ENCODE data around the gene BMP6. TPM values are rescaled to one million over a fixed set of nuclear protein-coding genes. Genes with fewer than 3 reads are reported as not detected.

BMP6 gene
- total RNA-seq: 0.19 TPM
- 0.82 TPM for polyA plus RNA-seq
- long read RNA-seq, donor 1: 0 reads
- long read RNA-seq, donor 2: 0 reads
- long read RNA-seq, donor 3: 0 reads
- long read RNA-seq, donor 4: 0 reads
- long read RNA-seq, donor 5: 0 reads
- long read RNA-seq, donor 6: 0 reads
- long read RNA-seq, donor 7: 0 reads
- long read RNA-seq, donor 8: 0 reads
- long read RNA-seq, donor 9: 0 reads
- long read RNA-seq, donor 10: 0 reads

GRCh38 chr6:7725849-7726415 is at the start of gene BMP6:
TSS of gene BMP6 (plus strand) at chr6:7726099. CDS start at chr6:7726956, 857 bp downstream.
- under 1% methylated on average over 69 of the region's 69 CpGs for WGBS
- Histone ChIP-seq H3K4me1 (ENCODE audit: control insufficient read depth in 2 of 2, insufficient read depth in 2 of 2, low read length in 2 of 2) (peaks cover 0 to 26% of the 10 kb centered on the region in 2 donors), H3K27me3 (ENCODE audit: control insufficient read depth in 2 of 2, insufficient read depth in 1 of 2, low read length in 1 of 2) (peaks cover 67 to 80% of the 10 kb centered on the region in 2 donors), H3K9me3 (ENCODE audit: control insufficient read depth in 2 of 2, insufficient read depth in 1 of 2, low read length in 1 of 2) (peaks cover 0 to 5% of the 10 kb centered on the region in 2 donors), H3K36me3 (ENCODE audit: control insufficient read depth in 2 of 2, insufficient read depth in 2 of 2, low read length in 1 of 2) (no peaks in the 10 kb centered on the region), H3K27ac (ENCODE audit: low read depth in 1 of 2, low read length in 1 of 2) (no peak within 1 kb of the TSS), H3K4me3 (ENCODE audit: low read length in 2 of 2) (peak within 1 kb of the TSS; percentile 27 to 48)
- peak; percentile 19 to 82 (median 61) for DNase-seq (ENCODE audit: low read depth in 6 of 9, low spot score in 9 of 9)

- WGBS: 99% methylated on average over 5 of the region's 5 CpGs
- Histone ChIP-seq H3K9me3 (ENCODE audit: control insufficient read depth in 2 of 2, insufficient read depth in 1 of 2, low read length in 1 of 2) (no peaks in the 10 kb centered on the region), H3K27me3 (ENCODE audit: control insufficient read depth in 2 of 2, insufficient read depth in 1 of 2, low read length in 1 of 2) (peaks cover 0 to 4% of the 10 kb centered on the region in 2 donors), H3K27ac (ENCODE audit: low read depth in 1 of 2, low read length in 1 of 2) (no peak overlapping the region), H3K4me3 (ENCODE audit: low read length in 2 of 2) (no peak overlapping the region), H3K36me3 (ENCODE audit: control insufficient read depth in 2 of 2, insufficient read depth in 2 of 2, low read length in 1 of 2) (no peaks in the 10 kb centered on the region), H3K4me1 (ENCODE audit: control insufficient read depth in 2 of 2, insufficient read depth in 2 of 2, low read length in 2 of 2) (peaks cover 0 to 25% of the 10 kb centered on the region in 2 donors)
- DNase-seq (ENCODE audit: low read depth in 6 of 9, low spot score in 9 of 9): no peak
Measured at GRCh38 chr6:7677229-7677628, 48.7 kb upstream of the BMP6 start.

GRCh38 chr6:7680393-7681075 is 45.4 kb upstream of the BMP6 start:
- Histone ChIP-seq H3K27me3 (ENCODE audit: control insufficient read depth in 2 of 2, insufficient read depth in 1 of 2, low read length in 1 of 2) (no peaks in the 10 kb centered on the region), H3K27ac (ENCODE audit: low read depth in 1 of 2, low read length in 1 of 2) (no peak overlapping the region), H3K9me3 (ENCODE audit: control insufficient read depth in 2 of 2, insufficient read depth in 1 of 2, low read length in 1 of 2) (no peaks in the 10 kb centered on the region), H3K36me3 (ENCODE audit: control insufficient read depth in 2 of 2, insufficient read depth in 2 of 2, low read length in 1 of 2) (no peaks in the 10 kb centered on the region), H3K4me3 (ENCODE audit: low read length in 2 of 2) (no peak overlapping the region), H3K4me1 (ENCODE audit: control insufficient read depth in 2 of 2, insufficient read depth in 2 of 2, low read length in 2 of 2) (no peaks in the 10 kb centered on the region)
- WGBS: 94% methylated on average over 12 of the region's 12 CpGs
- no peak for DNase-seq (ENCODE audit: low read depth in 6 of 9, low spot score in 9 of 9)

- Histone ChIP-seq H3K4me3 (ENCODE audit: low read length in 2 of 2) (no peak overlapping the region), H3K9me3 (ENCODE audit: control insufficient read depth in 2 of 2, insufficient read depth in 1 of 2, low read length in 1 of 2) (no peaks in the 10 kb centered on the region), H3K4me1 (ENCODE audit: control insufficient read depth in 2 of 2, insufficient read depth in 2 of 2, low read length in 2 of 2) (no peaks in the 10 kb centered on the region), H3K36me3 (ENCODE audit: control insufficient read depth in 2 of 2, insufficient read depth in 2 of 2, low read length in 1 of 2) (no peaks in the 10 kb centered on the region), H3K27ac (ENCODE audit: low read depth in 1 of 2, low read length in 1 of 2) (no peak overlapping the region), H3K27me3 (ENCODE audit: control insufficient read depth in 2 of 2, insufficient read depth in 1 of 2, low read length in 1 of 2) (no peaks in the 10 kb centered on the region)
- DNase-seq (ENCODE audit: low read depth in 6 of 9, low spot score in 9 of 9): no peak
- WGBS: 95% methylated on average over 4 of the region's 4 CpGs
Measured at GRCh38 chr6:7681449-7681848, 44.5 kb upstream of the BMP6 start.

- DNase-seq (ENCODE audit: low read depth in 6 of 9, low spot score in 9 of 9): no peak
- H3K27me3 ChIP-seq (ENCODE audit: control insufficient read depth in 2 of 2, insufficient read depth in 1 of 2, low read length in 1 of 2): no peaks in the 10 kb centered on the region
- no peaks in the 10 kb centered on the region for H3K4me1 ChIP-seq (ENCODE audit: control insufficient read depth in 2 of 2, insufficient read depth in 2 of 2, low read length in 2 of 2)
- no peaks in the 10 kb centered on the region for H3K36me3 ChIP-seq (ENCODE audit: control insufficient read depth in 2 of 2, insufficient read depth in 2 of 2, low read length in 1 of 2)
- WGBS: 95% methylated on average over 1 of the region's 1 CpG
- no peaks in the 10 kb centered on the region for H3K9me3 ChIP-seq (ENCODE audit: control insufficient read depth in 2 of 2, insufficient read depth in 1 of 2, low read length in 1 of 2)
- no peak overlapping the region for H3K4me3 ChIP-seq (ENCODE audit: low read length in 2 of 2)
- H3K27ac ChIP-seq (ENCODE audit: low read depth in 1 of 2, low read length in 1 of 2): no peak overlapping the region
Measured at GRCh38 chr6:7684076-7684475, 41.8 kb upstream of the BMP6 start.

GRCh38 chr6:7684843-7685242 is 41.1 kb upstream of the BMP6 start:
- WGBS: 94% methylated on average over 4 of the region's 4 CpGs
- Histone ChIP-seq H3K9me3 (ENCODE audit: control insufficient read depth in 2 of 2, insufficient read depth in 1 of 2, low read length in 1 of 2) (no peaks in the 10 kb centered on the region), H3K4me3 (ENCODE audit: low read length in 2 of 2) (no peak overlapping the region), H3K4me1 (ENCODE audit: control insufficient read depth in 2 of 2, insufficient read depth in 2 of 2, low read length in 2 of 2) (no peaks in the 10 kb centered on the region), H3K36me3 (ENCODE audit: control insufficient read depth in 2 of 2, insufficient read depth in 2 of 2, low read length in 1 of 2) (no peaks in the 10 kb centered on the region), H3K27ac (ENCODE audit: low read depth in 1 of 2, low read length in 1 of 2) (no peak overlapping the region), H3K27me3 (ENCODE audit: control insufficient read depth in 2 of 2, insufficient read depth in 1 of 2, low read length in 1 of 2) (no peaks in the 10 kb centered on the region)
- no peak for DNase-seq (ENCODE audit: low read depth in 6 of 9, low spot score in 9 of 9)

- Histone ChIP-seq H3K9me3 (ENCODE audit: control insufficient read depth in 2 of 2, insufficient read depth in 1 of 2, low read length in 1 of 2) (no peaks in the 10 kb centered on the region), H3K4me1 (ENCODE audit: control insufficient read depth in 2 of 2, insufficient read depth in 2 of 2, low read length in 2 of 2) (no peaks in the 10 kb centered on the region), H3K4me3 (ENCODE audit: low read length in 2 of 2) (no peak overlapping the region), H3K27ac (ENCODE audit: low read depth in 1 of 2, low read length in 1 of 2) (no peak overlapping the region), H3K36me3 (ENCODE audit: control insufficient read depth in 2 of 2, insufficient read depth in 2 of 2, low read length in 1 of 2) (no peaks in the 10 kb centered on the region), H3K27me3 (ENCODE audit: control insufficient read depth in 2 of 2, insufficient read depth in 1 of 2, low read length in 1 of 2) (no peaks in the 10 kb centered on the region)
- 85% methylated on average over 1 of the region's 1 CpG for WGBS
- no peak for DNase-seq (ENCODE audit: low read depth in 6 of 9, low spot score in 9 of 9)
Measured at GRCh38 chr6:7685276-7685675, 40.6 kb upstream of the BMP6 start.

- H3K36me3 ChIP-seq (ENCODE audit: control insufficient read depth in 2 of 2, insufficient read depth in 2 of 2, low read length in 1 of 2): no peaks in the 10 kb centered on the region
- WGBS: 94% methylated on average over 8 of the region's 8 CpGs
- no peak overlapping the region for H3K4me3 ChIP-seq (ENCODE audit: low read length in 2 of 2)
- H3K27me3 ChIP-seq (ENCODE audit: control insufficient read depth in 2 of 2, insufficient read depth in 1 of 2, low read length in 1 of 2): no peaks in the 10 kb centered on the region
- no peak for DNase-seq (ENCODE audit: low read depth in 6 of 9, low spot score in 9 of 9)
- no peak overlapping the region for H3K27ac ChIP-seq (ENCODE audit: low read depth in 1 of 2, low read length in 1 of 2)
- no peaks in the 10 kb centered on the region for H3K4me1 ChIP-seq (ENCODE audit: control insufficient read depth in 2 of 2, insufficient read depth in 2 of 2, low read length in 2 of 2)
- H3K9me3 ChIP-seq (ENCODE audit: control insufficient read depth in 2 of 2, insufficient read depth in 1 of 2, low read length in 1 of 2): no peaks in the 10 kb centered on the region
Measured at GRCh38 chr6:7687145-7688111, 38.5 kb upstream of the BMP6 start.
